Right lung (tissue), 5 donors: ENCODE measurements around the gene ITPR2. TPM values are rescaled to one million over a fixed set of nuclear protein-coding genes. Genes with fewer than 3 reads are reported as not detected.
"Not testable (repeated sequence)": the region's sequence is repeated elsewhere in the genome, so short reads cannot be mapped to it uniquely, and the experiment has no call there.

Source experiments
- DNase-seq, 2 donors: peaks; one replicate each; pipeline ENCODE4 v3.0.0-alpha.2; 2013
- polyA plus RNA-seq, 5 donors: library from polyadenylated mRNA; unstranded; fragments of 120-200 nt; gene quantifications; one replicate each; pipeline versions ENCODE4 v1.2.1 to v1.2.3, GENCODE V29; 2013; ENCODE audit warnings: inconsistent platforms in 1 of 5, low replicate concordance in 1 of 5; ENCODE audit not compliant: insufficient read length in 5 of 5, insufficient read depth in 1 of 5

Gene ITPR2
- polyA plus RNA-seq, 5 donors: 4.0 to 7.2 (median 6.9) TPM

- DNase-seq: no peak
Measured at GRCh38 chr12:26678697-26679660, 154.0 kb downstream of the ITPR2 start.

GRCh38 chr12:26671487-26671886, 161.5 kb downstream of the ITPR2 start:
- not testable (repeated sequence) for DNase-seq

GRCh38 chr12:26668847-26669246, 164.1 kb downstream of the ITPR2 start:
- no peak for DNase-seq

GRCh38 chr12:26668230-26668629, 164.8 kb downstream of the ITPR2 start:
- DNase-seq: no peak

GRCh38 chr12:26666286-26666685, 166.7 kb downstream of the ITPR2 start:
- no peak for DNase-seq

- DNase-seq: no peak
Measured at GRCh38 chr12:26661399-26661798, 171.6 kb downstream of the ITPR2 start.

GRCh38 chr12:26659930-26660329, 173.1 kb downstream of the ITPR2 start:
- DNase-seq: no peak

- DNase-seq: peak; percentile 30 to 31
Measured at GRCh38 chr12:26658991-26659390, 174.0 kb downstream of the ITPR2 start.

GRCh38 chr12:26654623-26655022, 178.4 kb downstream of the ITPR2 start:
- no peak for DNase-seq

GRCh38 chr12:26651566-26652188, 181.3 kb downstream of the ITPR2 start:
- peak; percentile 19 to 46 for DNase-seq

- DNase-seq: no peak
Measured at GRCh38 chr12:26651036-26651435, 182.0 kb downstream of the ITPR2 start.

- no peak for DNase-seq
Measured at GRCh38 chr12:26648999-26649398, 184.0 kb downstream of the ITPR2 start.

GRCh38 chr12:26648584-26648983, 184.4 kb downstream of the ITPR2 start:
- DNase-seq: no peak

- no peak for DNase-seq
Measured at GRCh38 chr12:26648066-26648465, 184.9 kb downstream of the ITPR2 start.

- no peak for DNase-seq
Measured at GRCh38 chr12:26647088-26647487, 185.9 kb downstream of the ITPR2 start.

GRCh38 chr12:26646571-26646970, 186.4 kb downstream of the ITPR2 start:
- DNase-seq: no peak

- DNase-seq: not testable (repeated sequence)
Measured at GRCh38 chr12:26644376-26644775, 188.6 kb downstream of the ITPR2 start.

- DNase-seq: no peak
Measured at GRCh38 chr12:26643532-26644315, 189.3 kb downstream of the ITPR2 start.

GRCh38 chr12:26642361-26642760, 190.6 kb downstream of the ITPR2 start:
- DNase-seq: no peak

GRCh38 chr12:26636710-26637328, 196.2 kb downstream of the ITPR2 start:
- no peak for DNase-seq

GRCh38 chr12:26633591-26634210, 199.3 kb downstream of the ITPR2 start:
- no peak for DNase-seq
